Liver (tissue), 9 donors: ENCODE results near the gene KRT81. TPM values are rescaled to one million over a fixed set of nuclear protein-coding genes. Genes with fewer than 3 reads are reported as not detected.

Experiments used
- DNase-seq: peaks from one replicate; pipeline ENCODE4 v3.0.0-alpha.2; 2017; ENCODE audit warnings: low spot score
- H3K27ac ChIP-seq, 2 donors: one replicate each; pipeline ENCODE4 v1.7.0; 2013; ENCODE audit warnings: inconsistent platforms in 2 of 2, low read length in 2 of 2, control low read depth in 1 of 2, low read depth in 1 of 2, mild to moderate bottlenecking in 1 of 2
- H3K27me3 ChIP-seq, 4 donors: one replicate each; pipeline versions ENCODE4 v1.6.1 to v1.7.0; 2013; ENCODE audit warnings: low read length in 3 of 4, inconsistent platforms in 1 of 4, mild to moderate bottlenecking in 1 of 4, moderate library complexity in 1 of 4; ENCODE audit not compliant: control insufficient read depth in 4 of 4, insufficient read depth in 4 of 4
- H3K36me3 ChIP-seq, 4 donors: one replicate each; pipeline versions ENCODE4 v1.6.1 to v1.7.0; 2013; ENCODE audit warnings: low read length in 3 of 4, mild to moderate bottlenecking in 3 of 4, low read depth in 1 of 4, moderate library complexity in 1 of 4; ENCODE audit not compliant: control insufficient read depth in 4 of 4, insufficient read depth in 3 of 4
- H3K4me1 ChIP-seq, 4 donors: one replicate each; pipeline versions ENCODE4 v1.6.1 to v1.7.0; 2013; ENCODE audit warnings: low read length in 3 of 4, mild to moderate bottlenecking in 3 of 4, moderate library complexity in 1 of 4; ENCODE audit not compliant: control insufficient read depth in 4 of 4, insufficient read depth in 4 of 4
- H3K4me3 ChIP-seq, 3 donors: one replicate each; pipeline versions ENCODE4 v1.6.1 to v1.7.0; 2013; ENCODE audit warnings: low read length in 3 of 3, control low read depth in 1 of 3, low read depth in 1 of 3, mild to moderate bottlenecking in 1 of 3
- H3K9ac ChIP-seq, 2 donors: one replicate each; pipeline ENCODE4 v1.7.0; 2013; ENCODE audit warnings: low read length in 2 of 2, mild to moderate bottlenecking in 2 of 2, moderate library complexity in 2 of 2, control low read depth in 1 of 2, low read depth in 1 of 2
- H3K9me3 ChIP-seq, 4 donors: one replicate each; pipeline versions ENCODE4 v1.6.1 to v1.7.0; 2013; ENCODE audit warnings: low read length in 3 of 4; ENCODE audit not compliant: control insufficient read depth in 4 of 4
- CTCF ChIP-seq: fragments of 150-350 bp; IDR thresholded peaks from 2 replicates; pipeline ENCODE4 v1.5.1; 2017; ENCODE audit warnings: improper control_type of control experiment, low read depth, low read length; ENCODE audit not compliant: missing input control
- EGR1 ChIP-seq, 2 donors: IDR thresholded peaks; 2 replicates each; pipeline ENCODE4 v1.6.1; 2016 to 2018; ENCODE audit warnings: antibody characterized with exemption in 2 of 2, low read depth in 2 of 2
- FOXA1 ChIP-seq: IDR thresholded peaks from 2 replicates; pipeline ENCODE4 v1.6.1; 2016; ENCODE audit warnings: antibody characterized with exemption
- FOXA2 ChIP-seq: IDR thresholded peaks from 2 replicates; pipeline ENCODE4 v1.6.1; 2016; ENCODE audit warnings: antibody characterized with exemption
- GABPA ChIP-seq, 2 donors: IDR thresholded peaks in 1 of 2; conservative IDR thresholded peaks in 1 of 2; 2 replicates each; pipeline ENCODE4 v1.6.1; 2016; ENCODE audit warnings: antibody characterized with exemption in 2 of 2, mild to moderate bottlenecking in 1 of 2, moderate library complexity in 1 of 2
- HNF4A ChIP-seq, 2 donors: conservative IDR thresholded peaks; 2 replicates each; pipeline ENCODE4 v1.6.1; 2016; ENCODE audit warnings: antibody characterized with exemption in 2 of 2, mild to moderate bottlenecking in 2 of 2
- HNF4G ChIP-seq: IDR thresholded peaks from 2 replicates; pipeline ENCODE4 v1.6.1; 2016; ENCODE audit warnings: antibody characterized with exemption
- JUND ChIP-seq, 2 donors: IDR thresholded peaks; 2 replicates each; pipeline ENCODE4 v1.6.1; 2016; ENCODE audit warnings: antibody characterized with exemption in 2 of 2
- NR2F2 ChIP-seq: IDR thresholded peaks from 2 replicates; pipeline ENCODE4 v1.6.1; 2016; ENCODE audit warnings: antibody characterized with exemption
- RAD21 ChIP-seq, 2 donors: IDR thresholded peaks; 2 replicates each; pipeline ENCODE4 v1.6.1; 2016; ENCODE audit warnings: antibody characterized with exemption in 2 of 2, mild to moderate bottlenecking in 2 of 2
- REST ChIP-seq: IDR thresholded peaks from 2 replicates; pipeline ENCODE4 v1.6.1; 2016; ENCODE audit warnings: antibody characterized with exemption, mild to moderate bottlenecking
- RXRA ChIP-seq, 2 donors: IDR thresholded peaks; 2 replicates each; pipeline ENCODE4 v1.6.1; 2017 to 2018; ENCODE audit warnings: antibody characterized with exemption in 2 of 2, mild to moderate bottlenecking in 1 of 2
- SP1 ChIP-seq: IDR thresholded peaks from 2 replicates; pipeline ENCODE4 v1.6.1; 2018; ENCODE audit warnings: antibody characterized with exemption, mild to moderate bottlenecking
- YY1 ChIP-seq: IDR thresholded peaks from 2 replicates; pipeline ENCODE4 v1.6.1; 2016; ENCODE audit warnings: antibody characterized with exemption, mild to moderate bottlenecking
- WGBS: extraction: QIAGEN DNeasy Blood & Tissue Kit; methylation state at CpG from one replicate; pipeline ENCODE4 v1.1.7; 2013; 5-methylcytosine and 5-hydroxymethylcytosine counted together
- polyA plus RNA-seq, 2 donors: library from polyadenylated mRNA; stranded (reverse) in 1 of 2; unstranded in 1 of 2; fragments of 200-250 nt in 1 of 2; fragments of >200 nt in 1 of 2; fragmentation: Nextera tagmentation in 1 of 2; extraction: Ambion mirVana in 1 of 2; gene quantifications; one replicate each; pipeline versions ENCODE4 v1.2.1 to v1.2.3, GENCODE V29; 2013 to 2015
- total RNA-seq, 2 donors: library from RNA; depleted of rRNA; stranded (reverse); fragments of >200 nt; gene quantifications; one replicate each; pipeline ENCODE4 v1.2.3, GENCODE V29; 2014
- TF ChIP-seq, protein P1 (sequence below): IDR thresholded peaks from 2 replicates; pipeline ENCODE4 v1.6.1; 2016; ENCODE audit warnings: antibody characterized with exemption
- TF ChIP-seq, protein P2 (sequence below): IDR thresholded peaks from 2 replicates; pipeline ENCODE4 v1.6.1; 2016; ENCODE audit warnings: antibody characterized with exemption
- donor health status: healthy.
- donor health status: healthy.
- donor health status: healthy.
- donor health status: healthy.
- donor health status: healthy.

Gene KRT81
- total and polyA plus RNA-seq, 4 donors: not detected

- TF ChIP-seq HNF4A (conservative IDR thresholded peaks at IDR 0.05) (no peak), RXRA (IDR thresholded peaks at IDR 0.05) (no peak), REST (no peak), RAD21 (IDR thresholded peaks at IDR 0.05) (no peak), NR2F2 (no peak), SP1 (no peak), GABPA (IDR thresholded peaks at IDR 0.05 in 1 of 2, conservative IDR thresholded peaks at IDR 0.05 in 1 of 2) (no peak), FOXA2 (no peak), FOXA1 (no peak), YY1 (no peak), CTCF (no peak), JUND (IDR thresholded peaks at IDR 0.05) (no peak), EGR1 (IDR thresholded peaks at IDR 0.05; ENCODE audit: low read depth in 2 of 2) (no peak), HNF4G (no peak)
- TF ChIP-seq, protein P1, sequence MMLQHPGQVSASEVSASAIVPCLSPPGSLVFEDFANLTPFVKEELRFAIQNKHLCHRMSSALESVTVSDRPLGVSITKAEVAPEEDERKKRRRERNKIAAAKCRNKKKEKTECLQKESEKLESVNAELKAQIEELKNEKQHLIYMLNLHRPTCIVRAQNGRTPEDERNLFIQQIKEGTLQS: no peak
- TF ChIP-seq, protein P2, sequence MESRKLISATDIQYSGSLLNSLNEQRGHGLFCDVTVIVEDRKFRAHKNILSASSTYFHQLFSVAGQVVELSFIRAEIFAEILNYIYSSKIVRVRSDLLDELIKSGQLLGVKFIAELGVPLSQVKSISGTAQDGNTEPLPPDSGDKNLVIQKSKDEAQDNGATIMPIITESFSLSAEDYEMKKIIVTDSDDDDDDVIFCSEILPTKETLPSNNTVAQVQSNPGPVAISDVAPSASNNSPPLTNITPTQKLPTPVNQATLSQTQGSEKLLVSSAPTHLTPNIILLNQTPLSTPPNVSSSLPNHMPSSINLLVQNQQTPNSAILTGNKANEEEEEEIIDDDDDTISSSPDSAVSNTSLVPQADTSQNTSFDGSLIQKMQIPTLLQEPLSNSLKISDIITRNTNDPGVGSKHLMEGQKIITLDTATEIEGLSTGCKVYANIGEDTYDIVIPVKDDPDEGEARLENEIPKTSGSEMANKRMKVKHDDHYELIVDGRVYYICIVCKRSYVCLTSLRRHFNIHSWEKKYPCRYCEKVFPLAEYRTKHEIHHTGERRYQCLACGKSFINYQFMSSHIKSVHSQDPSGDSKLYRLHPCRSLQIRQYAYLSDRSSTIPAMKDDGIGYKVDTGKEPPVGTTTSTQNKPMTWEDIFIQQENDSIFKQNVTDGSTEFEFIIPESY: no peak
- Histone ChIP-seq H3K9me3 (no peaks in the 10 kb centered on the region), H3K9ac (no peak overlapping the region), H3K4me1 (peaks cover 0 to 12% (median 3%) of the 10 kb centered on the region in 4 donors), H3K36me3 (no peaks in the 10 kb centered on the region), H3K27me3 (peaks cover 0 to 8% (median 3%) of the 10 kb centered on the region in 4 donors), H3K4me3 (no peak overlapping the region), H3K27ac (no peak overlapping the region)
- DNase-seq: no peak
- 55% methylated on average over 15 of the region's 15 CpGs for WGBS
Measured at GRCh38 chr12:52308806-52309425, 17.6 kb upstream of the KRT81 start.
